ENCODE results near the gene TMEM30B.

GRCh38 chr14:61279082-61279481 is 2.1 kb downstream of the TMEM30B start:
- TF ChIP-seq CTCF (IDR thresholded peaks at IDR 0.05; ENCODE audit: insufficient read depth, low read length) (no peak), REST (IDR thresholded peaks at IDR 0.05; ENCODE audit: insufficient replicate concordance, low read depth) (no peak), POLR2AphosphoS5 (IDR thresholded peaks at IDR 0.05; ENCODE audit: low read depth) (no peak), SPI1 (IDR thresholded peaks at IDR 0.05; ENCODE audit: borderline replicate concordance, low read depth) (no peak), GABPA (IDR thresholded peaks at IDR 0.05; ENCODE audit: low read depth) (no peak)
